Left lobe of liver (tissue), 2 donors: ENCODE data around the gene TAGLN. TPM values are rescaled to one million over a fixed set of nuclear protein-coding genes. Genes with fewer than 3 reads are reported as not detected.
"Not testable (repeated sequence)": the region's sequence is repeated elsewhere in the genome, so short reads cannot be mapped to it uniquely, and the experiment has no call there.

Experiments
- ATAC-seq: fragments of 200-7000 bp; cut with Tn5 transposase; one replicate; pipeline ENCODE4 v1.9.1; 2020; ENCODE audit warnings: mild to moderate bottlenecking, moderate library complexity
- DNase-seq: peaks from one replicate; pipeline ENCODE4 v3.0.0-alpha.2; 2020; ENCODE audit warnings: low spot score
- total RNA-seq: library from RNA; stranded (reverse); gene quantifications from one replicate; pipeline ENCODE4 v1.2.1, GENCODE V29; 2021
- donor health status: DM: no; HTN: no; CAD: no; lungs with moderate emphysema.
- donor health status: DM: no; HTN: yes; CAD: no.

TAGLN gene
- total RNA-seq, 1 donor from 2014 or later = 67.3 TPM

DNA sequence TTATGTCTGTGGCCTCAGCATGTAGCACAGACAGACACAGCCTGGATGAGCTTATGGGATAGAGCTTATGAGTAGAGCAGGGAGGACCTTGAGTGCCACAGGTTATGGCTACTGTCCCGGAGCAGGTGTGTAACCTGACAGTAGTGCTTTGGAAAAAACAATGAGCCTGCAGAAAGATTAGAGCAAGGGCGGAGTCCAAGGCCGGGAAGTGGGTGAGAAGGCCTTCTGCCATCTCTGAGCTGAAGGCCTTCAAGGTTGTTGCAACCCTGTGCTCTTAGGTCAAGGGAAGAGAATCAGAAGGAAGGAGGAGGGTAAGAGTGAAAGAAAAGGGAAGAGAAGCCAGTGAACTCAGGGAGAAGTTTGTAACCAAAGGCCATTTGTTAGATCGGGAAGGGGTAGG lies 3.9 kb upstream of the TAGLN start:
- ATAC-seq = no peak

DNA sequence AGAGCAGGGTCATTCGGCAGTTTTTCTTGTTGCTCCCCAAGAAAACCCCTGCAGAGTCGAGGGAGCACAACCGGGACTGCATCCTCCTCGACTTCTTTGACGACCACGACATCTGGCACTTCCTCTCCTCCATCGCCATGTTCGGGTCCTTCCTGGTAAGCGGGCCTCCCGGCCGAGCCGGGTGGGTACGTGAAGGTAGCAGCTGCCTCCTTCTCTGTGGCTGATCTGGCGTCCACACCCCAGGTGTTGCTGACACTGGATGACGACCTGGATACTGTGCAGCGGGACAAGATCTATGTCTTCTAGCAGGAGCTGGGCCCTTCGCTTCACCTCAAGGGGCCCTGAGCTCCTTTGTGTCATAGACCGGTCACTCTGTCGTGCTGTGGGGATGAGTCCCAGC lies 3.4 kb upstream of the TAGLN start:
- DNase-seq (no peak), ATAC-seq (no peak)

More for the DNA sequence above, 3.9 kb upstream of the TAGLN start:
- DNase-seq = no peak

DNA sequence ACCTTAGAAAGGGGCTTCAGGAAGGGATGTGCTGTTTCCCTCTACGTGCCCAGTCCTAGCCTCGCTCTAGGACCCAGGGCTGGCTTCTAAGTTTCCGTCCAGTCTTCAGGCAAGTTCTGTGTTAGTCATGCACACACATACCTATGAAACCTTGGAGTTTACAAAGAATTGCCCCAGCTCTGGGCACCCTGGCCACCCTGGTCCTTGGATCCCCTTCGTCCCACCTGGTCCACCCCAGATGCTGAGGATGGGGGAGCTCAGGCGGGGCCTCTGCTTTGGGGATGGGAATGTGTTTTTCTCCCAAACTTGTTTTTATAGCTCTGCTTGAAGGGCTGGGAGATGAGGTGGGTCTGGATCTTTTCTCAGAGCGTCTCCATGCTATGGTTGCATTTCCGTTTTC lies 2.2 kb upstream of the TAGLN start:
- no peak for DNase-seq

DNA sequence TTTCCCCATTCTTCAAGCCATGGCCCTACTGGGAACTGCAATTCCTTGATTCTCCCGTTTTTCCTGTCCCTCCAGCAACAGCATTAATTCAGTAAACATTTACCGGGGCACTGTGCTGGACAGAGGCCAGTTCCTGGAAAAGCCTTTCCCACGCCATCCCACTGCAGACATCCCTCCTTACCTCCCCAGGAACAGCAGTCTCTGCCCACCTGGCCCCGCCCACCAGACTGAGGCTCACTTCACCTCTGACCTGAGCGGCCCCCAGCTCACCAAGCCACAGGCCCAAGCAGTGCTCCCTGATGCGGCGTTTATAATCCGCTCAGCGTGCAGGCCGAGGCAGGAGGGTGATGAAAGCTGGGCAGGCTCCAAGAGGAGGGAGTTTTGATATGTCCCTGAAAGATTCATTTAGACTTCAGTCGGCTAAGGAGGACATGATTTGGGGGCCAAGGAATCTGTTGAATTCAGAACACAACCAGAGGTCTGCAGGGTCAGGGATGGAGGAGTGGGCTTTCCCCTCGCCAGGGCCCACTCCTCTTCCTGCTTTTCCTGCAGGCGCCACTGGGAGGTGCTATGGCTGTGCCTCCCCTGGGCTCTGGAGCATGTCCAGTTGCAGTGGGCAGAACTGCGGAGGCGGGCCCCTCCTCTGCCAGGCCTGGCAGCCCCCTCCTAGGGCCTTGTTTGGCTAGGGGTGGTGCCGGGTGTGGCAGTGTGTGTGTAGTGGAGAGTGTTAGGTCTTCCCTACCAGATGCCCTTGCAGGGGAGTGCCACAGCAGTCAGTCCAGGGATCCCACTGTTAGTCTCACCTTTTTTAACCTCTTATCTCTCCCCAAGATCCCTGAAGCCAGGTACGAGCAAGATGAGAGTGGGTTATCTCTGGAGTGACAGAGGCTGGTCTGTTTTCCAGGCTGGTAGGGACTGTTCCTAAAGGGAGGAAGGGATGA lies 1.4 kb upstream of the TAGLN start:
- DNase-seq = no peak
- peak; percentile 3 for ATAC-seq

More for the DNA sequence above, 2.2 kb upstream of the TAGLN start:
- ATAC-seq = no peak

DNA sequence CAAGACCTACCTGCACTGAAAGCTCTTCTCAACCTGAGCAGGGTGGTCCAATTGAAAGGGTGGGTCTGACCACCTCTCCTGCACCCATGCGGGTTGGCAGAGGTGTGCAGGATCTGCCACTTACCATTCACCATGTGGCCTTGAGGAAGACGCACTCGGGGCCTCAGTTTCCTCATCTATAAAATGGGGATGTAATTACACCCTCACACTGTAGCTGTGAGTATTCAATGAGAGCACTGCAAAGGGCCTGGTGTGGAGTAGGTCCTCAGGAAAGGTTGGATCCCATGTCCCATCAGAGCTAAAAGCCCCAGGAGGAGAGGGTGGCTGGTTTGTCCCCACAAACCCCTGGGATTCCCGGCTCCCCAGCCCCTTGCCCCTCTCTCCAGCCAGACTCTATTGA lies 557 bp upstream of the TAGLN start:
- DNase-seq = no peak
- no peak for ATAC-seq

DNA sequence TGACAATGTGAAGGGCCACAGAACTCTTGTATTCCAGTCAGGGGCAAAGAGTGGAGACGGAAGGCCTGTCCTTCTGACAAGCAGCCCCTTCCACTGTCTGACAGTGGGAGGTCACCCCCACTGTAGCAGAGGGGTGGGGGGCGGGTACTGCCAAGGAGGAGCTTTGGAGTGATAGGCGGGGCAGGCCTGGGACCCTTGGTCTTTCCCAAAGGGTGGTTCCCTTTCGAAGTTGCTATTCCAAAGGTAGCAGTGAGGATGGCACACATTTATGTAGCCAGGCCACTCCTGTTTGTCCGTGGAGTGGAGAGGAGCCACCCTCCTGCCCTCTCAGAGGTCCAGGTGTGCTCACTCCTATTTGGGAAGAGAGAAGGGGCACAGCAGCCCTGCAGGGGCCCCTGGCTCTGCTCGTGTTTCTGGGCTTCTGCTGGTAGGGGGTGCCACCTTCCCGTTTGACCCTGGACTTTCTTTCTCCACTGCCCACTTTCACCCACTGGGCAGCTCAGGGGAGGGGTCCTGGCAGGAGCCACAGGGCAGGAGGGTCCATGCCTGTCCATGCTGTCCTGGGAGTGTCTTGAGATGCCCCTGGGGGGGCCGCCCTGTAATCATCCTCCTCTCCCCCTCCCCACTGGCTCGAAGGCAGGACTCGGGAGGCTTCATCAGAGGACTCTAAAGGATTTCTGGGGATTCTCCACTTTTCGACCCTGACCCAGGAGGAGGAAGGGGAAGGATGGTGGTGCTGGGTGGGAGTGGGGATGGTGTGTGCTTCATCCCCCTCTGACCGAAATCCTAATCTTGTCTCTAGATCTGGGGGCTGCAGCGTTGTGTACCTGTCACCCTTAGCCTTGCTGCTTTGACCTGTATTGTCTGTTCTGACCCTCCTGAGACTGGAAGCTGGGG lies 994 bp downstream of the TAGLN start:
- ATAC-seq = no peak
- DNase-seq = no peak

DNA sequence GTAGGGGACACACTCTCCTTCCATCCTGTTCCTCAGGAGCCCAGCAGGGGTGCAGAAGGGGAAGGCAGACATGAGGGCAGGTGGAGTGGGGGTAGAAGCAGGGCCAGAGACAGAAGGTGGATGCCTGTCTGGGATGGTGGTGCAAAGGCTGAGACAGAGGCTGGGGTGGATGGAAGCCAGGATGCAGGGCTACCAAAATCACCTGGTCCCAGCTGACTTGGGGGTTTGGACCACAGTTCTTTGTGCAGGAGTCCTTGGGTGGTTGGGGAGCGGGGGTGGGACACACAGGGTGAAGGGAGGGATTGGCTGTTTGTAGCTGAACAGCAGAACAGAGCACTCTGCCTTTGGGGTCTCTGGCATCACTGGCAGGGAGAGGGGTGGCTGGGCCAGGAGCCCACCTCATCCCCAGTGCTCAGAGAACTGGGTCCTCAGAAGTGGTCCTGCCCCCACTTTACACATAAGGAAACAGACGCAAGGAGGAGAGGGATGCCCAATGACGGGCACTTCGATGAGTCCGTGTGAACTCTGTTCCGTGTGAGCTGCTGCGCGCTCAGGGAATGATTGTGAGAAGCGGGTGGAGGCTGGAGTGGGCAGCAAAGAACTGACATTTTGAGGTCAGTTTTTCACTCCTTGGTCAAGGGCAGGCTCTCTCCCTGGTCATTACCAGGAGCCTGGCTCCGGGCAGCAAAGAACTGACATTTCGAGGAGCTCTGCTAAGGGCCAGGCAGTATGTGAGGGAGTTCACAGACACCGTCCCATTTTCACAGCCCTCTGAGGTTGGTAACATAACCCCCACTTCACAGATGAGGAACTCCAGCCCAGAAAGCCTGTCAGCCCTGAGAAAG lies 1.9 kb downstream of the TAGLN start:
- ATAC-seq (peak; percentile 3), DNase-seq (no peak)

DNA sequence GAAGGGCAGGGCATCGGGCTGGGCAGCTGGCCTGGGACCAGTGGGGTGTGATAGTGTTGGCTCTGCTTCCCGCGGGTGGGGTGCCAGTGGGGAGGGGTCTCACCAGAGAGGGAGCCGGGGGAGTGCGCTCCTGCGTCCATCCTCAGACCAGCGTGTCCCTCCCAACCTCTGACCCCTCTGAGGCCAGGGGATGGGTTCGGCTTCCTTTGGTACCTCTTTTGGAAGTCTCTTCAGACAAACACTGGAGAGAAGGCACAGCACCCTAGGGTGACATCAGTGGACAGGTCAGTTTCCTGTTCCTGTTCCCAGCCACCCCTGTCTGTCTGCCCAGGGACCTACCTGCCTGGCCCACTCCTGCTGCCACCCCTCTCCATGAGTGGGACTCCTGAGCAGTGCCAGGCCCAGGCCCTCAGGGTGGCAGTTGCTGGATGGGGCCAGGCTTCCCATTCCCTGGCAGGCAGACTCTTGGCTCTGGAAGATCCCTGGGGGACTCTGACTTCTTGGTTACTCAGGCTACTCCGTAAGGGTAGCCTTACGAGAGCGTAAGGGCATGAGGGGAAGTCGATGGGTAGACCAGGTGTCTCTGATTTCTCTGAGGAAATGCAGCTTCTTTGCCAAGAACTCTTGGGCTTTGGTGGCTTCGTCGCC lies 2.6 kb downstream of the TAGLN start:
- no peak for DNase-seq
- no peak for ATAC-seq

DNA sequence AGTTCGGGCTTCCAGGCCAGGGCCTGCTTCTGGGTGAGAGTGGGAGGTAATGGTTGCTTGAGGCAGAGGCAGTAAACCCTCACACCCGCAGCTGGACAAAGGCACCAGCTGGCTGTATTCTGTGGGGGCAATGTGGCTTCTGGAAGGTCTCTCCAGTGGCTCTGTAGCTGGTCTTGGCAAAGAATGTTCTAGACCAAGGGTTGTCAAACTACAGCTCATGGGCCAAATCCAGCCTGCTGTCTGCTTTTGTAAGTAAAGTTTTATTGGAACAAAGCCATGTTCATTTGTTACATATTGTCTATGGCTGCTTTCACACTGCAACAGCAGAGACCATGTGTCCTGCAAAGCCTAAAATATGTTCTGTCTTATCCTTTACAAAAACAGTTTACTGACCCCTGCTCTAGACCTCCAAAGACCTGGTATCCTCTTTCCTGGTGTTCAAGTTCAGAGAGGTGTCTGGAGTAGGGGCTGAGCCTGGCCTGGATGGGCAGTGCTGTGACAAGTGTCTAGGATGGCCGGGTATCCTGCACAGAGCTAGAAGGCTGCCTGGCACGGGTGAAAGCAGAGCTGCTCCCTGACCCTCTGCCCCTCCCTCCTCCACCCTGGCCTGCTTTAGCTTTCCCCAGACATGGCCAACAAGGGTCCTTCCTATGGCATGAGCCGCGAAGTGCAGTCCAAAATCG lies 3.4 kb downstream of the TAGLN start:
- ATAC-seq = peak; percentile 4
- no peak for DNase-seq

DNA sequence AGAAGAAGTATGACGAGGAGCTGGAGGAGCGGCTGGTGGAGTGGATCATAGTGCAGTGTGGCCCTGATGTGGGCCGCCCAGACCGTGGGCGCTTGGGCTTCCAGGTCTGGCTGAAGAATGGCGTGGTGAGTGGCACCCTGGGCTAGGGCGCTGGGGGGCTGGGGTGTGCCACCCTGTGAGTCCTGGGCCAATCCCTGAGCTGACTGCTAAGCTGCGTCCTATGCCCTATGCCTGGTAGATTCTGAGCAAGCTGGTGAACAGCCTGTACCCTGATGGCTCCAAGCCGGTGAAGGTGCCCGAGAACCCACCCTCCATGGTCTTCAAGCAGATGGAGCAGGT lies 3.9 kb downstream of the TAGLN start:
- no peak for DNase-seq
- ATAC-seq = no peak

DNA sequence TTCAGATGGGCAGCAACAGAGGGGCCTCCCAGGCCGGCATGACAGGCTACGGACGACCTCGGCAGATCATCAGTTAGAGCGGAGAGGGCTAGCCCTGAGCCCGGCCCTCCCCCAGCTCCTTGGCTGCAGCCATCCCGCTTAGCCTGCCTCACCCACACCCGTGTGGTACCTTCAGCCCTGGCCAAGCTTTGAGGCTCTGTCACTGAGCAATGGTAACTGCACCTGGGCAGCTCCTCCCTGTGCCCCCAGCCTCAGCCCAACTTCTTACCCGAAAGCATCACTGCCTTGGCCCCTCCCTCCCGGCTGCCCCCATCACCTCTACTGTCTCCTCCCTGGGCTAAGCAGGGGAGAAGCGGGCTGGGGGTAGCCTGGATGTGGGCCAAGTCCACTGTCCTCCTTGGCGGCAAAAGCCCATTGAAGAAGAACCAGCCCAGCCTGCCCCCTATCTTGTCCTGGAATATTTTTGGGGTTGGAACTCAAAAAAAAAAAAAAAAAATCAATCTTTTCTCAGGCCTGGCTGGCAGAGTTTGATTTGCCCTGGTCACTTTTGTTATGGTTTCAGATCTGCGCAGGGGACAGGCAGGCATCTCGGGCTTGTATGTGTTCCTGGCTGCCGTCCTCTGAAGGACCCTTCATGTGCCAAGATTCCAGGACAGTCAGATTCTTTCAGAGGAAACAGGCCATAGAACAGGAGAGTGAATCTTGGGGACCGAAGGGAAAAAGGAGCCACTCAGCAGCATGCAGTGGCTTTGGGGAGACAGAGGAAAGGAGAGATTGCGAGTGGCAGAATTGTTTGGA lies 5.3 kb downstream of the TAGLN start:
- no peak for DNase-seq
- ATAC-seq = no peak

DNA sequence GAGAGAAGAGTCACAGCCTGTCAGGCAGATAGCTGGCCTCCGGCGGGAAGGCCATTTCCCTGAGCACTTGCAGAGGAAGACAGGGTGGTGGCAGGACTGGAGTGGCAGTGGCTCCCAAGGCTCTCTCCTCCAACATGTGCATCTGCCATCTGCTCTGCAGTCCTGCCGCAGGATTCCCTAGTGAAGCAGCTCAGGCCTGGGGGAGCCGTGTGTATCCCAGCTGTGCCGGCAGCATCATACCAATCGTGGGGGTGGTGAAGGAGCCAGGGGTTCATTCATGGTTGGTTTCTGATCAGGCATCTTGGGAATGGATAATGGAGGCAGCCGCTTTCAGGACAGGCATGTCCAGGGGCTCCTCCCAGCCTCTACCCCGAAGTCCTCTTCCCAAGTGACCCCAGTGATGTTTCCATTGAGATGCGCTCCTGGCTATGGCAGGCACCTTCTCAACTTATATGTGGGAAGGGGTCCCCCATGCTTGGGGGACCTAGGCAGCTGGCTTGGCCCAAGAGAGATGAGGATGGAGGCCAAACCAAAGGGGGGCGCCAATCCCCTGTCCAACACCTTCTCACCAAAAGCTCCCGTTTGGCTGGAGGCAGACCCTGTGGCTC lies 6.1 kb downstream of the TAGLN start:
- no peak for ATAC-seq
- DNase-seq = no peak

DNA sequence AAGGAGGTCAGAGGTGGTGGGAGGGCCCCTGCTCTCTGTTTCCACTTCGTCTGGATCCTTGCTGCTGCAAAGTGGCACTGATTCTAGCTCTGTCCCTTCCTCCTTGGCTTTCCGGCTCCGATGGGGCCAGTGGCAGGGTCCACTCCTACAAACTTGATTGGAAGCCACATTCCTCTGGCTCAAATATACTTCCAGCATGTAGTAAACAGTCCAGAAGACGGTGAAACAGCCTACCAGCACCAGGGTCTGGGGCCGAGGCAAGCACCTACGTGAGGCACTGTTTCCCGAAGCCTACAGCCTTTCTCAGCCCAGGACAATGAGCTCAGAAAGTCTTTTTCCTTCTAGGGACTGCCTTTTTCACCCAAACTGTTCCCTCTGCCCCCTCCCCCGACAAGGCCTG lies 6.9 kb downstream of the TAGLN start:
- not testable (repeated sequence) for ATAC-seq, DNase-seq

DNA sequence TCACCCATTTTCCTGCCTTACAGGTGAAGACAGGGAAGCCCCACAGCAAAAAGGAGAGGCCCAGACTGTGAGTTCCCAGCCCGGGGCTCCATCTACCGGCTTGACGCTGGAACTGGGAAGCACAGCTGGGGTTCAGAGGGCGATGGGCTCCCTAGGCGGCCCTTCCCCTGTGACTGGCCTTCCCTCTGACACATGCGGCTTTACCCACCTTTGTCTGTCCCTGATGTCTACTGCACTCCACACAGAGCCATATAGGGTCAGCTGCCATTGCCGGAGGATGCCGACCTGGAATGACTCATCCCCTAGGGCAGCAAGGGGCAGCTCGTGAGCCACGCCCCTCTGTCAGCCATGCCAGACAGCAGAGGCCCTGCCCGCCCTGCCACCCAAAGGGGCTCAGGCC lies 7.7 kb downstream of the TAGLN start:
- not testable (repeated sequence) for DNase-seq
- peak; percentile 10 for ATAC-seq

DNA sequence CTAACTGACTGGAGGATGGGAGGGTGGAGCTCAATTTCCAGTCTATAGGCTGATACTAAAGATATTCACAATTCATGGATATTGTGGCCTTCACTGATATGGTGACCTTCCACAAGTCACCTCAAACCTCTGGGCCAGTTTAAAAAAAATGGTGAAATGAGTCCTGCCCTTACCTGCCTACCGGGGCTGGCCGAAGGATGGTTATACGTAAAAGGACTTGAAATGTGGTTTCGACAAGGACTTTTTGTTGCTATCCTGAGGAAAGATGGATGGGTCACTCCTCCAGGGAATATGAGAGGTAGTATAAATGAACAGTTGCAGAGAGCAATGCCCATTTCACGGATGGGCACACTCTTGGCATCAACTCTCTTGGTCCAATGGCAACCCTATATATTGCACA lies 8.3 kb downstream of the TAGLN start:
- not testable (repeated sequence) for ATAC-seq, DNase-seq

DNA sequence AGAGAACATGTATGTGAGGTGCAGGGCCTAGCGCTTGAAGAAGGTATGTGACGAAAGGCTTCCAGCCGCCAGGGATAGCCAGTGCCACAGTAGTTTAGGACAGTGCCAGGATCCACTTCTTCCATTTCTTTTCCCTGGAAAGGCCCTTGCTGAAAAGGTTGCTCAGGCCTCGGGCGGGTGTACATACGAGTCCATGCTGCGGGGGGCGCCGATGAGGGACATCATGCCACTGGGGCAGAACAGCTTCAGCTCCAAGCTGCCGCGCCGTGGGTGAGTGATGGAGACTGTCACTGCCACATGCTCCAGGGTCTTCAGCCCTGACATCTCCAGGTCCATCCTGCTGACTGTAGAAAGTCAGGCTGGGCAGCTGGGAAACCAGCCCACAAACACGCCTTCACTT lies 9.5 kb downstream of the TAGLN start:
- DNase-seq, ATAC-seq: not testable (repeated sequence)

DNA sequence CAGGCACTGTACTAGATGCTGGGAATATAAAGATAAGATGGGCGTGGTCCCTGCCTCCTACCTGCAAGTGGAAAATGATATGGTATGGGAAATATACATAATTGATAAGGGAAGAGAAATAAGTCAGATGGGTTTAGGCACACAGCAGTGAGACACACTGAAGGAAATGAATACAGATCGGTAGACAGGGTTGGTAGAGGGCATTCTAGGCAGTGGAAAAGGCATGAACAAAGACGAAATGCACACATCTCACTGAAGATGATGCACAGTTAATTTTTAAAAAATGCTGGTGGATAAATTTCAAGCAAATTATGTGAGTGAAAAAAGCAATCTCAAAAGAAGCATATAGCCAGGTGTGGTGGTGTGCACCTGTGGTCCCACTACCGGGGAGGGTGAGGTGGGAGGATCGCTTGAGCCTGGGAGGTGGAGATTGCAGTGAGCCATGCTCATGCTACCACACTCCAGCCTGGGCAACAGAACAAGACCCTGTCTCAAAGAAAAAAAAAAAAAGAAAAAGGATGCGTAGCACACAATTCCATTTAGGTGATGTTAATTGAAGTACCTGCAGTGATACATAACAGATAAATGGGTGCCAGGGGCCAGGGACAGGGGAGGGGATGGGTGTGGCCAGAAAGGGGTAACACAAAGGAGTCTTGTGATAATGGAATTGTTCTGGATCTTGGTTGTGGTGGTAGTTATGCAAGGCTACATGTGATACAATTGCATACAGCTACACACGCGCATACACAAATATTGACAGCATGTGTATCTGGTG lies 10.4 kb downstream of the TAGLN start:
- not testable (repeated sequence) for DNase-seq, ATAC-seq

DNA sequence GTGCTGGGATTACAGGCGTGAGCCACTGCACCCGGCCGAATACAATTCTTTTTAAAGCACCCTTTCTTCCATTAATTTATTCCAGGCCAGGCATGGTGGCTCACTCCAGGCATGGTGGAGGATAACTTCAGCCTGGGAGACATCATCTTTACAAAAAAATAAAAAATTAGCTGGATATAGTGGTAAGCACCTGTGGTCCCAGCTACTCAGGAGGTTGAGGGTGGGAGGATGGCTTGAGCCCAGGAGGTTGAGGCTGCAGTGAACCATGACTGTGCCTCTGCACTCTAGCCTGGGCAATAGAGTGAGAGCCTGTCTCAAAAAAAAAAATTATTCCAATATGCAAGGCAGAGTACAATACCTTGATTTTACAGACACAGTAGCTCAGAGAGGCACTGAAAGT lies 11.4 kb downstream of the TAGLN start:
- no peak for DNase-seq
- ATAC-seq = no peak
